Upper lobe of left lung (tissue), 6 donors: ENCODE measurements around the gene UBE2E3. TPM values are rescaled to one million over a fixed set of nuclear protein-coding genes. Genes with fewer than 3 reads are reported as not detected.

ENCODE experiments used
- ATAC-seq, 2 donors: fragments of 200-7000 bp; cut with Tn5 transposase; one replicate each; pipeline ENCODE4 v1.9.1; 2022; ENCODE audit warnings: mild to moderate bottlenecking in 2 of 2, moderate library complexity in 2 of 2; ENCODE audit not compliant: low FRiP score in 2 of 2
- DNase-seq, 2 donors: peaks; one replicate each; pipeline ENCODE4 v3.0.0-alpha.2; 2019 to 2020
- H3K27ac ChIP-seq, 4 donors: fragments of 200-600 bp; sonication (generic); one replicate each; pipeline ENCODE4 v1.5.1; 2016 to 2019
- H3K27me3 ChIP-seq, 4 donors: fragments of 200-600 bp; sonication (generic); one replicate each; pipeline ENCODE4 v1.5.1; 2017 to 2019
- H3K36me3 ChIP-seq, 4 donors: fragments of 200-600 bp; sonication (generic); one replicate each; pipeline ENCODE4 v1.5.1; 2016 to 2019
- H3K4me1 ChIP-seq, 4 donors: fragments of 200-600 bp; sonication (generic); one replicate each; pipeline ENCODE4 v1.5.1; 2018 to 2019
- H3K4me3 ChIP-seq, 4 donors: fragments of 200-600 bp; sonication (generic); one replicate each; pipeline ENCODE4 v1.5.1; 2017 to 2019; ENCODE audit warnings: mild to moderate bottlenecking in 2 of 4, moderate library complexity in 1 of 4
- H3K9me3 ChIP-seq, 4 donors: fragments of 200-600 bp; sonication (generic); one replicate each; pipeline ENCODE4 v1.5.1; 2018 to 2019
- EP300 ChIP-seq, 4 donors: sonication (generic); formaldehyde crosslinking; IDR thresholded peaks; one replicate each; pipeline ENCODE4 v1.5.1; 2017; ENCODE audit warnings: antibody characterized with exemption in 4 of 4, control low read depth in 2 of 4
- POLR2A ChIP-seq, 4 donors: fragments of 450-650 bp; IDR thresholded peaks; one replicate each; pipeline ENCODE4 v1.5.1; 2016 to 2017; ENCODE audit warnings: antibody characterized with exemption in 4 of 4, mild to moderate bottlenecking in 2 of 4
- POLR2AphosphoS5 ChIP-seq, 2 donors: sonication (generic); formaldehyde crosslinking; IDR thresholded peaks; one replicate each; pipeline ENCODE4 v1.5.1; 2017; ENCODE audit warnings: antibody characterized with exemption in 2 of 2
- WGBS, 2 donors: methylation state at CpG; one replicate each; pipeline ENCODE4 v1.1.5; 2017 to 2018; 5-methylcytosine and 5-hydroxymethylcytosine counted together
- total RNA-seq, 6 donors: library from RNA; depleted of rRNA in 4 of 6; stranded (reverse); fragments of >200 nt in 4 of 6; gene quantifications; one replicate each; pipeline versions ENCODE4 v1.1.0 to v1.2.1, GENCODE V29; 2016 to 2021
- TF ChIP-seq, protein P1 (sequence below), 6 experiments: fragments of 450-650 bp in 4 of 6; fragments of 200-600 bp in 2 of 6; sonication (generic) in 2 of 6; IDR thresholded peaks; one replicate each; pipeline ENCODE4 v1.5.1; 2016 to 2019; ENCODE audit warnings: antibody characterized with exemption in 6 of 6
- donor health status: DM: no; HTN: no; CAD: no; lungs with moderate emphysema.
- donor health status: DM: no; HTN: yes; CAD: no; lungs with severe emphysema.

The UBE2E3 gene
- total RNA-seq, 6 donors from 2014 or later, result 39.6 to 178 (median 45.4) TPM

DNA sequence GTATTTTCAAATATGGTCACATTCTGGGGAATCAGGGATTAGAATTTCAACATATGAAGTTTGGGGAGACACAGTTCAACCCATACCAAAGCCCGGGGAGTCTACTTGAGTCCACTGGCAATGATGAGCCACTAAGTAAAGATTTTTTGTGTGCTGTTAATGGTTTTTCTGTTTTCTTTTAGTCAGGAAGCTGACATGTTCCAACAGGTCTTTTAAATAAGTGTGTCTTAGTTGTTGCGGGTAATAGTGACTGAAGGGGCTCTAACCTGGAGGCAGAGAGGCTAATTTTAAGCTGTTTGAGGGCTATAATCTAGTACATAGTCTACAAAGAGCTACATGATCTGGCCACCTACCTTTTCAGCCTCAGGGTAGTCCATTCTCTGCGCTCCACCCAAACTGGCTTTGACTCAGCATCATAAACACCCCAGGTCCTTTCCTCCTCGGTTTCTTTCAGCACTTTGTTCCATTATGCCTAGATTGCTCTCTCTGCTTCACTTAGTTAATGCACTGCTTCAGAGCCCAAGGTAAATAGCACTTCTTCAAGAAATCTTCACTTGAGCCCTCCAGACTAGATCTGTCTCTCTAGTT lies 17.6 kb upstream of the UBE2E3 start:
- no peaks in the 10 kb centered on the region for H3K36me3 ChIP-seq
- TF ChIP-seq POLR2AphosphoS5 (IDR thresholded peaks at IDR 0.05), result no peak
- TF ChIP-seq POLR2A (IDR thresholded peaks at IDR 0.05), result no peak
- TF ChIP-seq, protein P1, sequence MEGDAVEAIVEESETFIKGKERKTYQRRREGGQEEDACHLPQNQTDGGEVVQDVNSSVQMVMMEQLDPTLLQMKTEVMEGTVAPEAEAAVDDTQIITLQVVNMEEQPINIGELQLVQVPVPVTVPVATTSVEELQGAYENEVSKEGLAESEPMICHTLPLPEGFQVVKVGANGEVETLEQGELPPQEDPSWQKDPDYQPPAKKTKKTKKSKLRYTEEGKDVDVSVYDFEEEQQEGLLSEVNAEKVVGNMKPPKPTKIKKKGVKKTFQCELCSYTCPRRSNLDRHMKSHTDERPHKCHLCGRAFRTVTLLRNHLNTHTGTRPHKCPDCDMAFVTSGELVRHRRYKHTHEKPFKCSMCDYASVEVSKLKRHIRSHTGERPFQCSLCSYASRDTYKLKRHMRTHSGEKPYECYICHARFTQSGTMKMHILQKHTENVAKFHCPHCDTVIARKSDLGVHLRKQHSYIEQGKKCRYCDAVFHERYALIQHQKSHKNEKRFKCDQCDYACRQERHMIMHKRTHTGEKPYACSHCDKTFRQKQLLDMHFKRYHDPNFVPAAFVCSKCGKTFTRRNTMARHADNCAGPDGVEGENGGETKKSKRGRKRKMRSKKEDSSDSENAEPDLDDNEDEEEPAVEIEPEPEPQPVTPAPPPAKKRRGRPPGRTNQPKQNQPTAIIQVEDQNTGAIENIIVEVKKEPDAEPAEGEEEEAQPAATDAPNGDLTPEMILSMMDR (IDR thresholded peaks at IDR 0.05), result no peak
- TF ChIP-seq EP300 (IDR thresholded peaks at IDR 0.05), result no peak
- H3K27ac ChIP-seq, result no peak overlapping the region
- no peak for ATAC-seq
- H3K4me3 ChIP-seq, result no peak overlapping the region
- no peaks in the 10 kb centered on the region for H3K27me3 ChIP-seq
- DNase-seq, result no peak
- 83 to 91% methylated on average over 4 of the region's 4 CpGs for WGBS, 2 donors
- H3K4me1 ChIP-seq, result no peaks in the 10 kb centered on the region
- no peaks in the 10 kb centered on the region for H3K9me3 ChIP-seq

DNA sequence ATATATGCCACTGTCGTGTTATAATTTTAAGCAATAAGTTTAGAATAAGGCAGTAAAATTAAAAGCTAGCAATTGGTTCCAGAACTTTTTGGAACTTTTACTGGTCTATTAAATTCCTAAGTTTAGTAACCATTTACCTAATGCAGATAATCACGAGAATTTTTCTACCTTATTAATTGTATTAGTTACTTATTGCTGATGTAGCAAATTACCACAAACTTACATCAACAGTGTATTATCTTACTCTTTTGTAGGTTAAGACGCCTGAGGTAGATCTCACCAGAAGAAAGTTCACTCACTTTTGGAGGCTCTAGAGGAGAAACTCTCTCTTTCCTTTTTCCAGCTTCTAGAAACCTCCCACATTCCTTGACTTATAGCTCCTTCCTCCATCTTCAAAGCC lies 14.0 kb upstream of the UBE2E3 start:
- Histone ChIP-seq H3K9me3 (no peaks in the 10 kb centered on the region), H3K36me3 (no peaks in the 10 kb centered on the region), H3K27me3 (no peaks in the 10 kb centered on the region), H3K4me1 (no peaks in the 10 kb centered on the region), H3K27ac (no peak overlapping the region), H3K4me3 (no peak overlapping the region)
- DNase-seq (no peak), ATAC-seq (no peak)
- TF ChIP-seq POLR2AphosphoS5 (IDR thresholded peaks at IDR 0.05) (no peak), POLR2A (IDR thresholded peaks at IDR 0.05) (no peak), EP300 (IDR thresholded peaks at IDR 0.05) (no peak)
- TF ChIP-seq, protein P1 (IDR thresholded peaks at IDR 0.05), result no peak
- 90 to 94% methylated on average over 3 of the region's 3 CpGs for WGBS, 2 donors

DNA sequence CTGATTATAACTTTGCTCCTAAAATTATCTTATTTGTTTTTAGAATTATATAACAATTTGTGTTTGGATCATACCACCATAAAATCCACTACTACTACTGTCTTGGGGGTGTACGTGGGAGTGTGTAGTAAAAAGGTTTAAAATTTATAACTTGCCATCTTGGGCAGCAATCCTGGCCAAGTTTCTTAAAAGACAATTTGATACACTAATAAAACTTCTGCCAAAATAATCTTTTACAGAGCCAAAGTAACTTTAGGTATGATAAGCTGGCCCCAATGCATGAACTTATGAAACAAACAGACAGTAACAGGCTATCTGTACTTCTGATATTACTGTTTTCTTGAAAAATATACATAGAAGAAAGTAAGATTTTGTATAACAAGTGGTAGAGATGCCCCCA lies 11.3 kb upstream of the UBE2E3 start:
- no peak overlapping the region for H3K27ac ChIP-seq
- no peaks in the 10 kb centered on the region for H3K4me1 ChIP-seq
- ATAC-seq (no peak), DNase-seq (no peak)
- no peaks in the 10 kb centered on the region for H3K27me3 ChIP-seq
- TF ChIP-seq POLR2AphosphoS5 (IDR thresholded peaks at IDR 0.05) (no peak), EP300 (IDR thresholded peaks at IDR 0.05) (no peak), POLR2A (IDR thresholded peaks at IDR 0.05) (no peak)
- TF ChIP-seq, protein P1 (IDR thresholded peaks at IDR 0.05), result no peak
- 88% methylated on average over 1 of the region's 1 CpG for WGBS, 2 donors
- H3K36me3 ChIP-seq, result no peaks in the 10 kb centered on the region
- no peaks in the 10 kb centered on the region for H3K9me3 ChIP-seq
- no peak overlapping the region for H3K4me3 ChIP-seq

DNA sequence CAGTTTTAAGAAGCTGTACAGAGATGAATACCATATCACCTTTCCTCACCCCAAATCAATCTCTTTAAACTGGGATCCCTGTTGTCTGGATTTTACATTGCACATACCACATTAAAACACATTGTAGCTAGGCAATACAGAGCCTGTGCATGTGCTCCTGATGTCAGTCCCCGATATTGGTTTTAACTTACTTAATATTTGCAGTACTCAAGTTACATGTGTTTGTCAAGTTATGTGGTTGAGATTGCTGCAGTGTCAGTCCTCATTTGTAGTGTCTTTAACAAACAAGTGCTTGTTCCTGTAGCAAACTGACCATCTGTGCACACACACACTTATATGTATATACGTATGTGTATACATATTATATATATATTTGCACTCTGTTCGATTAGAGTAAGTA lies 10.4 kb upstream of the UBE2E3 start:
- 83 to 84% methylated on average over 3 of the region's 3 CpGs for WGBS, 2 donors
- no peaks in the 10 kb centered on the region for H3K27me3 ChIP-seq
- H3K4me1 ChIP-seq, result no peaks in the 10 kb centered on the region
- DNase-seq (no peak), ATAC-seq (no peak)
- no peak overlapping the region for H3K27ac ChIP-seq
- H3K36me3 ChIP-seq, result no peaks in the 10 kb centered on the region
- H3K9me3 ChIP-seq, result no peaks in the 10 kb centered on the region
- H3K4me3 ChIP-seq, result no peak overlapping the region
- TF ChIP-seq POLR2AphosphoS5 (IDR thresholded peaks at IDR 0.05) (no peak), POLR2A (IDR thresholded peaks at IDR 0.05) (no peak), EP300 (IDR thresholded peaks at IDR 0.05) (no peak)
- TF ChIP-seq, protein P1 (IDR thresholded peaks at IDR 0.05), result no peak

DNA sequence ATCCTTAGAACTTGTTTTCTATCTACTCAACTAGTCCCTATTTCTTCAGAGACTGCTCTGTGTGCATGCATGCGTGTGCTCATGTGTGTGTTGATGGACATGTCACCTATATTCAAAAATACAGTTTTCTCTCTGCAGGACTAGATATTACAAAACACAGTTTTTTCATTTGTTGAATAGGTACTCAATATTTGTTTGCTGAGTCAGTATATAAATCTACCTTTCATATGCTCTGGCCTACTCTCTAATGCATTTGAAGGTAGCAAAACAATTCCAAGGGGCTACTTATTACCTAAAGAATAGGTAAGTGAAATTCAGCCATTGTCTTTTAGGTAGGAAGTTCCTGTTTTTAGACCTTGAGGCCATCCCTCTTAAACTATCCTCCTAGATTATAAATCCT lies 8.6 kb upstream of the UBE2E3 start:
- Histone ChIP-seq H3K9me3 (no peaks in the 10 kb centered on the region), H3K4me1 (no peaks in the 10 kb centered on the region), H3K36me3 (no peaks in the 10 kb centered on the region), H3K27me3 (no peaks in the 10 kb centered on the region), H3K4me3 (no peak overlapping the region), H3K27ac (no peak overlapping the region)
- DNase-seq, result no peak
- TF ChIP-seq EP300 (IDR thresholded peaks at IDR 0.05) (no peak), POLR2A (IDR thresholded peaks at IDR 0.05) (no peak), POLR2AphosphoS5 (IDR thresholded peaks at IDR 0.05) (no peak)
- TF ChIP-seq, protein P1 (IDR thresholded peaks at IDR 0.05), result no peak
- 93 to 97% methylated on average over 1 of the region's 1 CpG for WGBS, 2 donors
- ATAC-seq, result no peak
